ENCODE results near the gene ADK.
A peak's percentile ranks its signal among the peaks of the same experiment; 100 is the strongest.
"Not testable (repeated sequence)": the region's sequence is repeated elsewhere in the genome, so short reads cannot be mapped to it uniquely, and the experiment has no call there.

The ADK gene

GRCh38 chr10:74282151-74282847, 131.3 kb downstream of the ADK start:
- H3K9me3 ChIP-seq (ENCODE audit: control insufficient read depth, low read length): peaks cover 25% of the 10 kb centered on the region
- H3K27me3 ChIP-seq (replicated peaks; ENCODE audit: control insufficient read depth, insufficient read depth, low read length): no peaks in the 10 kb centered on the region
- DNase-seq (ENCODE audit: low read depth): peak; percentile 76
- H3K4me1 ChIP-seq (ENCODE audit: control insufficient read depth, insufficient read depth, low read length): peaks cover 11% of the 10 kb centered on the region
- peaks cover 5% of the 10 kb centered on the region for H3K36me3 ChIP-seq (ENCODE audit: control insufficient read depth, insufficient read depth, low read length, severe bottlenecking)
- H3K9ac ChIP-seq (ENCODE audit: low read length): no peak overlapping the region
- H3K4me3 ChIP-seq (ENCODE audit: low read length): no peak overlapping the region

- Histone ChIP-seq H3K4me3 (ENCODE audit: low read length) (no peak overlapping the region), H3K4me1 (ENCODE audit: control insufficient read depth, insufficient read depth, low read length) (peaks cover 11% of the 10 kb centered on the region), H3K9me3 (ENCODE audit: control insufficient read depth, low read length) (peaks cover 25% of the 10 kb centered on the region), H3K27me3 (replicated peaks; ENCODE audit: control insufficient read depth, insufficient read depth, low read length) (no peaks in the 10 kb centered on the region), H3K36me3 (ENCODE audit: control insufficient read depth, insufficient read depth, low read length, severe bottlenecking) (peaks cover 5% of the 10 kb centered on the region), H3K9ac (ENCODE audit: low read length) (no peak overlapping the region)
- DNase-seq (ENCODE audit: low read depth): peak; percentile 56
Observed at GRCh38 chr10:74282848-74283210, 131.8 kb downstream of the ADK start.

- Histone ChIP-seq H3K9ac (ENCODE audit: low read length) (peak overlapping the region; percentile 83), H3K9me3 (ENCODE audit: control insufficient read depth, low read length) (peaks cover 24% of the 10 kb centered on the region), H3K36me3 (ENCODE audit: control insufficient read depth, insufficient read depth, low read length, severe bottlenecking) (peaks cover 5% of the 10 kb centered on the region), H3K4me3 (ENCODE audit: low read length) (no peak overlapping the region), H3K4me1 (ENCODE audit: control insufficient read depth, insufficient read depth, low read length) (peaks cover 39% of the 10 kb centered on the region), H3K27me3 (replicated peaks; ENCODE audit: control insufficient read depth, insufficient read depth, low read length) (no peaks in the 10 kb centered on the region)
- no peak for DNase-seq (ENCODE audit: low read depth)
Observed at GRCh38 chr10:74289188-74289587, 138.2 kb downstream of the ADK start.

- DNase-seq (ENCODE audit: low read depth): no peak
- H3K36me3 ChIP-seq (ENCODE audit: control insufficient read depth, insufficient read depth, low read length, severe bottlenecking): peaks cover 5% of the 10 kb centered on the region
- peaks cover 43% of the 10 kb centered on the region for H3K4me1 ChIP-seq (ENCODE audit: control insufficient read depth, insufficient read depth, low read length)
- H3K9ac ChIP-seq (ENCODE audit: low read length): peak overlapping the region; percentile 83
- H3K4me3 ChIP-seq (ENCODE audit: low read length): peak overlapping the region; percentile 68
- H3K9me3 ChIP-seq (ENCODE audit: control insufficient read depth, low read length): peaks cover 17% of the 10 kb centered on the region
- H3K27me3 ChIP-seq (replicated peaks; ENCODE audit: control insufficient read depth, insufficient read depth, low read length): no peaks in the 10 kb centered on the region
Observed at GRCh38 chr10:74289951-74290350, 138.9 kb downstream of the ADK start.

GRCh38 chr10:74290708-74291107, 139.7 kb downstream of the ADK start:
- Histone ChIP-seq H3K9me3 (ENCODE audit: control insufficient read depth, low read length) (peaks cover 10% of the 10 kb centered on the region), H3K27me3 (replicated peaks; ENCODE audit: control insufficient read depth, insufficient read depth, low read length) (no peaks in the 10 kb centered on the region), H3K4me1 (ENCODE audit: control insufficient read depth, insufficient read depth, low read length) (peaks cover 43% of the 10 kb centered on the region), H3K36me3 (ENCODE audit: control insufficient read depth, insufficient read depth, low read length, severe bottlenecking) (peaks cover 5% of the 10 kb centered on the region), H3K4me3 (ENCODE audit: low read length) (peak overlapping the region; percentile 68), H3K9ac (ENCODE audit: low read length) (peak overlapping the region; percentile 83)
- peak; percentile 78 for DNase-seq (ENCODE audit: low read depth)

GRCh38 chr10:74292871-74293427, 141.9 kb downstream of the ADK start:
- Histone ChIP-seq H3K36me3 (ENCODE audit: control insufficient read depth, insufficient read depth, low read length, severe bottlenecking) (no peaks in the 10 kb centered on the region), H3K4me1 (ENCODE audit: control insufficient read depth, insufficient read depth, low read length) (peaks cover 50% of the 10 kb centered on the region), H3K9ac (ENCODE audit: low read length) (peak overlapping the region; percentile 69), H3K9me3 (ENCODE audit: control insufficient read depth, low read length) (no peaks in the 10 kb centered on the region), H3K27me3 (replicated peaks; ENCODE audit: control insufficient read depth, insufficient read depth, low read length) (no peaks in the 10 kb centered on the region), H3K4me3 (ENCODE audit: low read length) (peak overlapping the region; percentile 7)
- DNase-seq (ENCODE audit: low read depth): no peak

- no peaks in the 10 kb centered on the region for H3K27me3 ChIP-seq (replicated peaks; ENCODE audit: control insufficient read depth, insufficient read depth, low read length)
- H3K4me3 ChIP-seq (ENCODE audit: low read length): peak overlapping the region; percentile 7
- DNase-seq (ENCODE audit: low read depth): peak; percentile 83
- peak overlapping the region; percentile 69 for H3K9ac ChIP-seq (ENCODE audit: low read length)
- no peaks in the 10 kb centered on the region for H3K36me3 ChIP-seq (ENCODE audit: control insufficient read depth, insufficient read depth, low read length, severe bottlenecking)
- no peaks in the 10 kb centered on the region for H3K9me3 ChIP-seq (ENCODE audit: control insufficient read depth, low read length)
- peaks cover 52% of the 10 kb centered on the region for H3K4me1 ChIP-seq (ENCODE audit: control insufficient read depth, insufficient read depth, low read length)
Observed at GRCh38 chr10:74293686-74294371, 142.8 kb downstream of the ADK start.

- H3K36me3 ChIP-seq (ENCODE audit: control insufficient read depth, insufficient read depth, low read length, severe bottlenecking): no peaks in the 10 kb centered on the region
- no peak overlapping the region for H3K4me3 ChIP-seq (ENCODE audit: low read length)
- peak; percentile 72 for DNase-seq (ENCODE audit: low read depth)
- H3K9ac ChIP-seq (ENCODE audit: low read length): no peak overlapping the region
- H3K9me3 ChIP-seq (ENCODE audit: control insufficient read depth, low read length): no peaks in the 10 kb centered on the region
- H3K27me3 ChIP-seq (replicated peaks; ENCODE audit: control insufficient read depth, insufficient read depth, low read length): no peaks in the 10 kb centered on the region
- peaks cover 26% of the 10 kb centered on the region for H3K4me1 ChIP-seq (ENCODE audit: control insufficient read depth, insufficient read depth, low read length)
Observed at GRCh38 chr10:74297389-74298080, 146.5 kb downstream of the ADK start.

- not testable (repeated sequence) for H3K36me3 ChIP-seq (ENCODE audit: control insufficient read depth, insufficient read depth, low read length, severe bottlenecking); H3K27me3 ChIP-seq (replicated peaks; ENCODE audit: control insufficient read depth, insufficient read depth, low read length); H3K4me3 ChIP-seq (ENCODE audit: low read length); H3K4me1 ChIP-seq (ENCODE audit: control insufficient read depth, insufficient read depth, low read length); H3K9ac ChIP-seq (ENCODE audit: low read length); H3K9me3 ChIP-seq (ENCODE audit: control insufficient read depth, low read length); DNase-seq (ENCODE audit: low read depth)
Observed at GRCh38 chr10:74300074-74300621, 149.1 kb downstream of the ADK start.

- no peaks in the 10 kb centered on the region for H3K9me3 ChIP-seq (ENCODE audit: control insufficient read depth, low read length)
- DNase-seq (ENCODE audit: low read depth): no peak
- H3K9ac ChIP-seq (ENCODE audit: low read length): no peak overlapping the region
- H3K27me3 ChIP-seq (replicated peaks; ENCODE audit: control insufficient read depth, insufficient read depth, low read length): no peaks in the 10 kb centered on the region
- H3K4me1 ChIP-seq (ENCODE audit: control insufficient read depth, insufficient read depth, low read length): peaks cover 9% of the 10 kb centered on the region
- H3K4me3 ChIP-seq (ENCODE audit: low read length): no peak overlapping the region
- H3K36me3 ChIP-seq (ENCODE audit: control insufficient read depth, insufficient read depth, low read length, severe bottlenecking): no peaks in the 10 kb centered on the region
Observed at GRCh38 chr10:74300666-74301065, 149.6 kb downstream of the ADK start.

GRCh38 chr10:74305730-74306129, 154.7 kb downstream of the ADK start:
- no peak for DNase-seq (ENCODE audit: low read depth)

More at GRCh38 chr10:74305730-74306129, 154.7 kb downstream of the ADK start:
- no peak overlapping the region for H3K4me3 ChIP-seq (ENCODE audit: low read length)
- no peaks in the 10 kb centered on the region for H3K9me3 ChIP-seq (ENCODE audit: control insufficient read depth, low read length)
- H3K36me3 ChIP-seq (ENCODE audit: control insufficient read depth, insufficient read depth, low read length, severe bottlenecking): no peaks in the 10 kb centered on the region
- no peaks in the 10 kb centered on the region for H3K27me3 ChIP-seq (replicated peaks; ENCODE audit: control insufficient read depth, insufficient read depth, low read length)
- no peak overlapping the region for H3K9ac ChIP-seq (ENCODE audit: low read length)
- peaks cover 16% of the 10 kb centered on the region for H3K4me1 ChIP-seq (ENCODE audit: control insufficient read depth, insufficient read depth, low read length)

Measured in adipocyte (in vitro differentiated cells).